Liver (tissue), 9 donors: ENCODE measurements around the gene PIAS4. TPM values are rescaled to one million over a fixed set of nuclear protein-coding genes. Genes with fewer than 3 reads are reported as not detected.

Experiments used
- DNase-seq: peaks from one replicate; pipeline ENCODE4 v3.0.0-alpha.2; 2017; ENCODE audit warnings: low spot score
- H3K27ac ChIP-seq, 2 donors: one replicate each; pipeline ENCODE4 v1.7.0; 2013; ENCODE audit warnings: inconsistent platforms in 2 of 2, low read length in 2 of 2, control low read depth in 1 of 2, low read depth in 1 of 2, mild to moderate bottlenecking in 1 of 2
- H3K27me3 ChIP-seq, 4 donors: one replicate each; pipeline versions ENCODE4 v1.6.1 to v1.7.0; 2013; ENCODE audit warnings: low read length in 3 of 4, inconsistent platforms in 1 of 4, mild to moderate bottlenecking in 1 of 4, moderate library complexity in 1 of 4; ENCODE audit not compliant: control insufficient read depth in 4 of 4, insufficient read depth in 4 of 4
- H3K36me3 ChIP-seq, 4 donors: one replicate each; pipeline versions ENCODE4 v1.6.1 to v1.7.0; 2013; ENCODE audit warnings: low read length in 3 of 4, mild to moderate bottlenecking in 3 of 4, low read depth in 1 of 4, moderate library complexity in 1 of 4; ENCODE audit not compliant: control insufficient read depth in 4 of 4, insufficient read depth in 3 of 4
- H3K4me1 ChIP-seq, 4 donors: one replicate each; pipeline versions ENCODE4 v1.6.1 to v1.7.0; 2013; ENCODE audit warnings: low read length in 3 of 4, mild to moderate bottlenecking in 3 of 4, moderate library complexity in 1 of 4; ENCODE audit not compliant: control insufficient read depth in 4 of 4, insufficient read depth in 4 of 4
- H3K4me3 ChIP-seq, 3 donors: one replicate each; pipeline versions ENCODE4 v1.6.1 to v1.7.0; 2013; ENCODE audit warnings: low read length in 3 of 3, control low read depth in 1 of 3, low read depth in 1 of 3, mild to moderate bottlenecking in 1 of 3
- H3K9ac ChIP-seq, 2 donors: one replicate each; pipeline ENCODE4 v1.7.0; 2013; ENCODE audit warnings: low read length in 2 of 2, mild to moderate bottlenecking in 2 of 2, moderate library complexity in 2 of 2, control low read depth in 1 of 2, low read depth in 1 of 2
- H3K9me3 ChIP-seq, 4 donors: one replicate each; pipeline versions ENCODE4 v1.6.1 to v1.7.0; 2013; ENCODE audit warnings: low read length in 3 of 4; ENCODE audit not compliant: control insufficient read depth in 4 of 4
- ATF3 ChIP-seq: IDR thresholded peaks from 2 replicates; pipeline ENCODE4 v1.6.1; 2016; ENCODE audit warnings: antibody characterized with exemption
- EGR1 ChIP-seq, 2 donors: IDR thresholded peaks; 2 replicates each; pipeline ENCODE4 v1.6.1; 2016 to 2018; ENCODE audit warnings: antibody characterized with exemption in 2 of 2, low read depth in 2 of 2
- FOXA1 ChIP-seq: IDR thresholded peaks from 2 replicates; pipeline ENCODE4 v1.6.1; 2016; ENCODE audit warnings: antibody characterized with exemption
- GABPA ChIP-seq, 2 donors: IDR thresholded peaks in 1 of 2; conservative IDR thresholded peaks in 1 of 2; 2 replicates each; pipeline ENCODE4 v1.6.1; 2016; ENCODE audit warnings: antibody characterized with exemption in 2 of 2, mild to moderate bottlenecking in 1 of 2, moderate library complexity in 1 of 2
- HNF4A ChIP-seq, 2 donors: conservative IDR thresholded peaks; 2 replicates each; pipeline ENCODE4 v1.6.1; 2016; ENCODE audit warnings: antibody characterized with exemption in 2 of 2, mild to moderate bottlenecking in 2 of 2
- HNF4G ChIP-seq: IDR thresholded peaks from 2 replicates; pipeline ENCODE4 v1.6.1; 2016; ENCODE audit warnings: antibody characterized with exemption
- JUND ChIP-seq, 2 donors: IDR thresholded peaks; 2 replicates each; pipeline ENCODE4 v1.6.1; 2016; ENCODE audit warnings: antibody characterized with exemption in 2 of 2
- MAX ChIP-seq: IDR thresholded peaks from 2 replicates; pipeline ENCODE4 v1.6.1; 2016; ENCODE audit warnings: antibody characterized with exemption
- NR2F2 ChIP-seq: IDR thresholded peaks from 2 replicates; pipeline ENCODE4 v1.6.1; 2016; ENCODE audit warnings: antibody characterized with exemption
- RAD21 ChIP-seq, 2 donors: IDR thresholded peaks; 2 replicates each; pipeline ENCODE4 v1.6.1; 2016; ENCODE audit warnings: antibody characterized with exemption in 2 of 2, mild to moderate bottlenecking in 2 of 2
- RXRA ChIP-seq, 2 donors: IDR thresholded peaks; 2 replicates each; pipeline ENCODE4 v1.6.1; 2017 to 2018; ENCODE audit warnings: antibody characterized with exemption in 2 of 2, mild to moderate bottlenecking in 1 of 2
- SP1 ChIP-seq: IDR thresholded peaks from 2 replicates; pipeline ENCODE4 v1.6.1; 2018; ENCODE audit warnings: antibody characterized with exemption, mild to moderate bottlenecking
- TAF1 ChIP-seq: conservative IDR thresholded peaks from 2 replicates; pipeline ENCODE4 v1.6.1; 2016; ENCODE audit warnings: antibody characterized with exemption, mild to moderate bottlenecking
- ZBTB33 ChIP-seq: IDR thresholded peaks from 2 replicates; pipeline ENCODE4 v1.6.1; 2016; ENCODE audit warnings: antibody characterized with exemption
- WGBS: extraction: QIAGEN DNeasy Blood & Tissue Kit; methylation state at CpG from one replicate; pipeline ENCODE4 v1.1.7; 2013; 5-methylcytosine and 5-hydroxymethylcytosine counted together
- polyA plus RNA-seq, 2 donors: library from polyadenylated mRNA; stranded (reverse) in 1 of 2; unstranded in 1 of 2; fragments of 200-250 nt in 1 of 2; fragments of >200 nt in 1 of 2; fragmentation: Nextera tagmentation in 1 of 2; extraction: Ambion mirVana in 1 of 2; gene quantifications; one replicate each; pipeline versions ENCODE4 v1.2.1 to v1.2.3, GENCODE V29; 2013 to 2015
- total RNA-seq, 2 donors: library from RNA; depleted of rRNA; stranded (reverse); fragments of >200 nt; gene quantifications; one replicate each; pipeline ENCODE4 v1.2.3, GENCODE V29; 2014
- TF ChIP-seq, protein P1 (sequence below): fragments of 150-350 bp; IDR thresholded peaks from 2 replicates; pipeline ENCODE4 v1.5.1; 2017; ENCODE audit warnings: improper control_type of control experiment, low read depth, low read length; ENCODE audit not compliant: missing input control
- TF ChIP-seq, protein P2 (sequence below): IDR thresholded peaks from 2 replicates; pipeline ENCODE4 v1.6.1; 2016; ENCODE audit warnings: antibody characterized with exemption, mild to moderate bottlenecking
- donor health status: healthy.
- donor health status: healthy.
- donor health status: healthy.
- donor health status: healthy.
- donor health status: healthy.

The PIAS4 gene
- total and polyA plus RNA-seq, 4 donors, result 5.6 to 14.1 (median 10.6) TPM

DNA sequence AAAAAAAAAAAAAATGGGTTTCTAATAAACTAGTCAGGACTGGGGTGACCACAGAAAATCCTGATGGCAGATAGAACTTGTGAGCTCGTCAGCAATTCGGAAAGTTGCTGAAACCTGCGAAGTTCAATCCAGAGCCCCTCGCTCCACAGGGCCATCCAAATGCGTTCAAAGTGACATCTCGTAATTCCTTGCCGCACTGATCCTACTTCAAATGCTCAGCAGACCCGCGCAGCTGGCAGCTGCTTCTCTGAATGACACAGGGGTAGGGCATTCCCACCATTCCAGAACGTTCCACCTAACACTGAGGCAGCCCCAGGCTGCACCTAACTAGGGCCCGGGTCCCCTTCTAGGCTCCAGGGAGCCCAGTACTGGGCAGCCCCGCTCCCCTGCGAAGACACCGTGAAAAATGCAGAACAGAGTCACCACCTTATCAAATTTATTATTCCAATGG, 31.9 kb upstream of the PIAS4 start:
- Histone ChIP-seq H3K36me3 (peaks cover 43 to 54% (median 49%) of the 10 kb centered on the region in 4 donors), H3K9ac (no peak overlapping the region)

DNA sequence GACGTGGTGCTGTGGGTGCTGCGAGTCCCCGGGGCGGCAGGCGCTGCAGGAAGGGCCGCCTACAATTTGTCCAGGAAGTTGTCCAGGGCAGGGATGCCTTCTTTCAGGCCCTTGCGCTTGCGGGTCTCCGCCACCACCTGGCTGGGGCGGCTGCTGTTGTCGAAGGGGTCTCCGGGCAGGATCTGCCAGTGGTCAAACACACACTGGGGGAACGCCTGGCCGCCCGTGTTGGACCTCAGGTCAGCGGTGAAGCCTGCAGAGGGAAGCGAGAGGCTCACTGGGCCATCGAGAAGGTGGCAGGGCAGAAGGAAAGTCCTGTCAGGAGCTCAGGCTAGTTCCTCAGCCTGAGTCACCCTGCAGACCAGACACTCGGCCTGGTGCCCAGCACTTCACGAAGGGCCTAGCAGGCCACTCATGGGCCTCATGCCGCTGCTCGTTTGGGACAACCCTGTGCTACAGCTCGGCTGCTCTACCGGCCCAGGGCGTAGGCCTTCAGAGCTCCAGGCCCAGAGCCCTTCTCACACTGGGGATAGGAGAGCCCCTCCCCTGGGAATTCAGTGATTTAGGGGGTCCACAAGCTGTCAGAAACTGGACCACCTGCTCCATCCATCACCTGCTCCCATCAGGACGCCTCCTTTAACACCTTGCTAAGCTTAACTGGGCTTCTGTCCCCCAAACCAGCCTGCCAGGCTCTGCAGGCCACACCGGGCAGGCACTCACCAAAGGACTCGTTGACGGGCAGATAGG, 30.9 kb upstream of the PIAS4 start:
- Histone ChIP-seq H3K9ac (no peak overlapping the region), H3K4me1 (no peaks in the 10 kb centered on the region), H3K4me3 (no peak overlapping the region), H3K9me3 (no peaks in the 10 kb centered on the region), H3K36me3 (peaks cover 51 to 64% (median 60%) of the 10 kb centered on the region in 4 donors), H3K27me3 (no peaks in the 10 kb centered on the region), H3K27ac (no peak overlapping the region)
- WGBS, result 93% methylated on average over 29 of the region's 29 CpGs
- DNase-seq, result no peak
- TF ChIP-seq NR2F2 (no peak), ZBTB33 (no peak), TAF1 (no peak), HNF4A (conservative IDR thresholded peaks at IDR 0.05) (no peak), MAX (no peak), RAD21 (IDR thresholded peaks at IDR 0.05) (no peak), JUND (IDR thresholded peaks at IDR 0.05) (no peak), EGR1 (IDR thresholded peaks at IDR 0.05; ENCODE audit: low read depth in 2 of 2) (no peak), RXRA (IDR thresholded peaks at IDR 0.05) (no peak)
- TF ChIP-seq, protein P1, sequence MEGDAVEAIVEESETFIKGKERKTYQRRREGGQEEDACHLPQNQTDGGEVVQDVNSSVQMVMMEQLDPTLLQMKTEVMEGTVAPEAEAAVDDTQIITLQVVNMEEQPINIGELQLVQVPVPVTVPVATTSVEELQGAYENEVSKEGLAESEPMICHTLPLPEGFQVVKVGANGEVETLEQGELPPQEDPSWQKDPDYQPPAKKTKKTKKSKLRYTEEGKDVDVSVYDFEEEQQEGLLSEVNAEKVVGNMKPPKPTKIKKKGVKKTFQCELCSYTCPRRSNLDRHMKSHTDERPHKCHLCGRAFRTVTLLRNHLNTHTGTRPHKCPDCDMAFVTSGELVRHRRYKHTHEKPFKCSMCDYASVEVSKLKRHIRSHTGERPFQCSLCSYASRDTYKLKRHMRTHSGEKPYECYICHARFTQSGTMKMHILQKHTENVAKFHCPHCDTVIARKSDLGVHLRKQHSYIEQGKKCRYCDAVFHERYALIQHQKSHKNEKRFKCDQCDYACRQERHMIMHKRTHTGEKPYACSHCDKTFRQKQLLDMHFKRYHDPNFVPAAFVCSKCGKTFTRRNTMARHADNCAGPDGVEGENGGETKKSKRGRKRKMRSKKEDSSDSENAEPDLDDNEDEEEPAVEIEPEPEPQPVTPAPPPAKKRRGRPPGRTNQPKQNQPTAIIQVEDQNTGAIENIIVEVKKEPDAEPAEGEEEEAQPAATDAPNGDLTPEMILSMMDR, result no peak

More for the DNA sequence above, 31.9 kb upstream of the PIAS4 start:
- Histone ChIP-seq H3K9me3 (no peaks in the 10 kb centered on the region), H3K27ac (peak overlapping the region in 1 of 2 donors; percentile 12), H3K4me3 (no peak overlapping the region), H3K27me3 (no peaks in the 10 kb centered on the region), H3K4me1 (peaks cover 0 to 5% (median 0%) of the 10 kb centered on the region in 4 donors)
- TF ChIP-seq RXRA (IDR thresholded peaks at IDR 0.05) (no peak), EGR1 (IDR thresholded peaks at IDR 0.05; ENCODE audit: low read depth in 2 of 2) (no peak), GABPA (IDR thresholded peaks at IDR 0.05 in 1 of 2, conservative IDR thresholded peaks at IDR 0.05 in 1 of 2) (no peak), HNF4A (conservative IDR thresholded peaks at IDR 0.05) (no peak), SP1 (no peak), RAD21 (IDR thresholded peaks at IDR 0.05) (no peak), NR2F2 (no peak), MAX (no peak), HNF4G (no peak), FOXA1 (no peak), ATF3 (no peak)
- TF ChIP-seq, protein P2, sequence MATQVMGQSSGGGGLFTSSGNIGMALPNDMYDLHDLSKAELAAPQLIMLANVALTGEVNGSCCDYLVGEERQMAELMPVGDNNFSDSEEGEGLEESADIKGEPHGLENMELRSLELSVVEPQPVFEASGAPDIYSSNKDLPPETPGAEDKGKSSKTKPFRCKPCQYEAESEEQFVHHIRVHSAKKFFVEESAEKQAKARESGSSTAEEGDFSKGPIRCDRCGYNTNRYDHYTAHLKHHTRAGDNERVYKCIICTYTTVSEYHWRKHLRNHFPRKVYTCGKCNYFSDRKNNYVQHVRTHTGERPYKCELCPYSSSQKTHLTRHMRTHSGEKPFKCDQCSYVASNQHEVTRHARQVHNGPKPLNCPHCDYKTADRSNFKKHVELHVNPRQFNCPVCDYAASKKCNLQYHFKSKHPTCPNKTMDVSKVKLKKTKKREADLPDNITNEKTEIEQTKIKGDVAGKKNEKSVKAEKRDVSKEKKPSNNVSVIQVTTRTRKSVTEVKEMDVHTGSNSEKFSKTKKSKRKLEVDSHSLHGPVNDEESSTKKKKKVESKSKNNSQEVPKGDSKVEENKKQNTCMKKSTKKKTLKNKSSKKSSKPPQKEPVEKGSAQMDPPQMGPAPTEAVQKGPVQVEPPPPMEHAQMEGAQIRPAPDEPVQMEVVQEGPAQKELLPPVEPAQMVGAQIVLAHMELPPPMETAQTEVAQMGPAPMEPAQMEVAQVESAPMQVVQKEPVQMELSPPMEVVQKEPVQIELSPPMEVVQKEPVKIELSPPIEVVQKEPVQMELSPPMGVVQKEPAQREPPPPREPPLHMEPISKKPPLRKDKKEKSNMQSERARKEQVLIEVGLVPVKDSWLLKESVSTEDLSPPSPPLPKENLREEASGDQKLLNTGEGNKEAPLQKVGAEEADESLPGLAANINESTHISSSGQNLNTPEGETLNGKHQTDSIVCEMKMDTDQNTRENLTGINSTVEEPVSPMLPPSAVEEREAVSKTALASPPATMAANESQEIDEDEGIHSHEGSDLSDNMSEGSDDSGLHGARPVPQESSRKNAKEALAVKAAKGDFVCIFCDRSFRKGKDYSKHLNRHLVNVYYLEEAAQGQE, result no peak
- TF ChIP-seq, protein P1, result no peak
- no peak for DNase-seq
- WGBS, result 89% methylated on average over 14 of the region's 14 CpGs
